Measurements from ENCODE around the gene PPP6R2. TPM values are rescaled to one million over a fixed set of nuclear protein-coding genes. Genes with fewer than 3 reads are reported as not detected.

PPP6R2 gene
- total RNA-seq, 6 experiments from 2014 or later, result 41.9 to 47.0 (median 43.6) TPM

DNA sequence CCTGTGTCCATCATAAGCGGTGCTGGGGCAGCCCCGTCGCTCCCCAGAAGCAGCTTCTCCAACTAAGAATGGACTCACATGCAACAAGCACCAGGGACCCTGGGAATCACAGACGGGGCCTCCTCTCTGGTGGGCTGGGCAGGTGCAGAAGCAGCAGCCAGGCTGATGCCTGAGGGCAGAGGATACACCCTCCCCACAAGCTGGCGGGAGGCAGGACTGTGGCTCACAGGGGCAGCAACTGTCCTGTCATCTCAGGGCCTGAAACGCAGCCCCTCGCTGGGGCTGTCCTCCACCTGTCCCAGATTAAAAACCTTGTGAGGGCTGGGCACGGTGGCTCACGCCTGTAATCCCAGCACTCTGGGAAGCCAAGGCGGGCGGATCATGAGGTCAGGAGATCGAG is 134.8 kb downstream of the PPP6R2 start:
- Mint-ChIP-seq H3K27me3 (ENCODE audit: insufficient read depth) (peaks cover 10% of the 10 kb centered on the region), H3K36me3 (ENCODE audit: low read depth) (no peaks in the 10 kb centered on the region), H3K4me3 (no peak overlapping the region), H3K4me1 (ENCODE audit: low read depth) (peaks cover 24% of the 10 kb centered on the region), H3K27ac (no peak overlapping the region), H3K9me3 (no peaks in the 10 kb centered on the region)
- no peak for DNase-seq
- TF ChIP-seq, protein P1, sequence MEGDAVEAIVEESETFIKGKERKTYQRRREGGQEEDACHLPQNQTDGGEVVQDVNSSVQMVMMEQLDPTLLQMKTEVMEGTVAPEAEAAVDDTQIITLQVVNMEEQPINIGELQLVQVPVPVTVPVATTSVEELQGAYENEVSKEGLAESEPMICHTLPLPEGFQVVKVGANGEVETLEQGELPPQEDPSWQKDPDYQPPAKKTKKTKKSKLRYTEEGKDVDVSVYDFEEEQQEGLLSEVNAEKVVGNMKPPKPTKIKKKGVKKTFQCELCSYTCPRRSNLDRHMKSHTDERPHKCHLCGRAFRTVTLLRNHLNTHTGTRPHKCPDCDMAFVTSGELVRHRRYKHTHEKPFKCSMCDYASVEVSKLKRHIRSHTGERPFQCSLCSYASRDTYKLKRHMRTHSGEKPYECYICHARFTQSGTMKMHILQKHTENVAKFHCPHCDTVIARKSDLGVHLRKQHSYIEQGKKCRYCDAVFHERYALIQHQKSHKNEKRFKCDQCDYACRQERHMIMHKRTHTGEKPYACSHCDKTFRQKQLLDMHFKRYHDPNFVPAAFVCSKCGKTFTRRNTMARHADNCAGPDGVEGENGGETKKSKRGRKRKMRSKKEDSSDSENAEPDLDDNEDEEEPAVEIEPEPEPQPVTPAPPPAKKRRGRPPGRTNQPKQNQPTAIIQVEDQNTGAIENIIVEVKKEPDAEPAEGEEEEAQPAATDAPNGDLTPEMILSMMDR (IDR thresholded peaks at IDR 0.05), result no peak

DNA sequence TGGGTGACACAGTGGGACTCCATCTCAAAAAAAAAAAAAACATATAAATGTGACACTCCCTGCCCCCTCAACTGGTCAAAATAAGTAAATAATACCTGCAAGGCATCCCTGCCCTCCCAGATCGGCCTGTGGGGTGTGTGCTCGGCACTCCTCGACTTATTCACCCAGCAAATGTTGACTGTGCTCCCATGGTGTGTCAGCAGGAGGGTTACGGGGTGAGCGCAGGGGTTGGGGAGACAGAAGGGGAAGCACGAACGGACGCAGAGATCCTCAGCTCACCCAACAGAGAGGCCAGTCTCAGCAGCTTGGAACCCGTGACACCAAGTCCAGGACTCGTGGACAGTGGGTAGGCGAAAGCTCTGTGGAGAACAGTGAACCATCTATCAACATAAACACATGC is 136.6 kb downstream of the PPP6R2 start:
- Mint-ChIP-seq H3K27me3 (ENCODE audit: insufficient read depth) (peaks cover 8% of the 10 kb centered on the region), H3K36me3 (ENCODE audit: low read depth) (no peaks in the 10 kb centered on the region)
- TF ChIP-seq, protein P1 (IDR thresholded peaks at IDR 0.05), result no peak

DNA sequence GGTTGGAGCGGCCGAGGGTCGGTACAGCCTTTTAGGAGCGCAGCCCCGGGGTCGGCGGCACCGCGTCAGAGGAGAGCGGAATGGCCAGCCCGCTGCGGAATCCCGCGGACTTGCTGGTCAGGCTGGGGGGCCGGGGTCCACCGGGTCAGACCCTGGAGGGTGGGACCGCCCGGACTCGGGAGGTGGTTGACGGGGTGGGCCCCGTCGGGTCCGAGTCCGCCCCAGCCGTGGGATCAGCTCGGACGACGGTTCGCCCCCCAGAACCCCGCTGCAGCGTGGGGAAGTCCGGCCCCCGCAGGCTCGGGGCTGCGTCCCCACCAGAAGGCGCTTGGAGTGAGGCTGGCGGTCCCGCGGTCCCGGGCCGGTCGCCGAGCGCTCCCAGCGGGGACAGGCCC is 137.9 kb downstream of the PPP6R2 start:
- no peak for DNase-seq
- no peaks in the 10 kb centered on the region for H3K36me3 Mint-ChIP-seq (ENCODE audit: low read depth)
- TF ChIP-seq, protein P1 (IDR thresholded peaks at IDR 0.05), result no peak
- H3K9me3 Mint-ChIP-seq, result no peaks in the 10 kb centered on the region
- H3K4me1 Mint-ChIP-seq (ENCODE audit: low read depth), result peaks cover 11% of the 10 kb centered on the region
- no peak overlapping the region for H3K27ac Mint-ChIP-seq
- H3K4me3 Mint-ChIP-seq, result no peak overlapping the region
- peaks cover 8% of the 10 kb centered on the region for H3K27me3 Mint-ChIP-seq (ENCODE audit: insufficient read depth)

More for the DNA sequence above, 136.6 kb downstream of the PPP6R2 start:
- no peak for DNase-seq
- H3K4me1 Mint-ChIP-seq (ENCODE audit: low read depth), result peaks cover 9% of the 10 kb centered on the region
- H3K27ac Mint-ChIP-seq, result no peak overlapping the region
- no peak overlapping the region for H3K4me3 Mint-ChIP-seq
- no peaks in the 10 kb centered on the region for H3K9me3 Mint-ChIP-seq

DNA sequence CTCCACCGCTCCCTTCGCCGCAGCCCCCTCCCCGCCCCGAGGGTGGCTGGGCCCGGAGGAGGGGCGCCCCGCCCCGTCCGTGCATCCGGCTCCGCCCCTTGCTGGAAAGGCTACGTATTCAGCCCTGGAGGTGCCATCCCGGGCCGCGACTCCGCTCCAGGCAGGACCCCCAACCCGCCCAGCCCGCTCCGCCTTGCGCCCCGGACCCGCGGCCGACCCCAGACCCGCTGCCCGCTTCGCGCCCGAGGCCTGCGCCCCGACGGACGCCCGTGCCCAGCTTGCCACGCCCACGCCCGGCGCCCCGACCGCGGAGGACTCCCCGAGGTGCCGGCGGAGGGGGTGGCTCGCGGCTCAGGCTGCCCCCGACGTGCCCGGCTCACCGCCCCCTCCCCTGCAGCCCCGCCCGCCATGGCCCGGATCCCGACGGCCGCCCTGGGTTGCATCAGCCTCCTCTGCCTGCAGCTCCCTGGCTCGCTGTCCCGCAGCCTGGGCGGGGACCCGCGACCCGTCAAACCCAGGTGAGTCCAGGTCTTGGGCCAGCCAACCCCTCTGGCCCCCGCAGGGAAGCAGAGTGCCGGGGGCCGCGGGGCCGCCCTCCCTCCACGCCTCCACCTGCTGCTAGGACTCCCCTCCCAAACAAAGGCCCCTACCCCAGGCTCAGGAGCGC is 138.4 kb downstream of the PPP6R2 start, which contains the start of gene ADM2:
ADM2 (plus strand) TSS at position 104 of the 667 bp plus-strand sequence; CDS start at position 409, 305 bp downstream.
- DNase-seq, result no peak
- peaks cover 8% of the 10 kb centered on the region for H3K27me3 Mint-ChIP-seq (ENCODE audit: insufficient read depth)
- no peak within 1 kb of the TSS for H3K27ac Mint-ChIP-seq

DNA sequence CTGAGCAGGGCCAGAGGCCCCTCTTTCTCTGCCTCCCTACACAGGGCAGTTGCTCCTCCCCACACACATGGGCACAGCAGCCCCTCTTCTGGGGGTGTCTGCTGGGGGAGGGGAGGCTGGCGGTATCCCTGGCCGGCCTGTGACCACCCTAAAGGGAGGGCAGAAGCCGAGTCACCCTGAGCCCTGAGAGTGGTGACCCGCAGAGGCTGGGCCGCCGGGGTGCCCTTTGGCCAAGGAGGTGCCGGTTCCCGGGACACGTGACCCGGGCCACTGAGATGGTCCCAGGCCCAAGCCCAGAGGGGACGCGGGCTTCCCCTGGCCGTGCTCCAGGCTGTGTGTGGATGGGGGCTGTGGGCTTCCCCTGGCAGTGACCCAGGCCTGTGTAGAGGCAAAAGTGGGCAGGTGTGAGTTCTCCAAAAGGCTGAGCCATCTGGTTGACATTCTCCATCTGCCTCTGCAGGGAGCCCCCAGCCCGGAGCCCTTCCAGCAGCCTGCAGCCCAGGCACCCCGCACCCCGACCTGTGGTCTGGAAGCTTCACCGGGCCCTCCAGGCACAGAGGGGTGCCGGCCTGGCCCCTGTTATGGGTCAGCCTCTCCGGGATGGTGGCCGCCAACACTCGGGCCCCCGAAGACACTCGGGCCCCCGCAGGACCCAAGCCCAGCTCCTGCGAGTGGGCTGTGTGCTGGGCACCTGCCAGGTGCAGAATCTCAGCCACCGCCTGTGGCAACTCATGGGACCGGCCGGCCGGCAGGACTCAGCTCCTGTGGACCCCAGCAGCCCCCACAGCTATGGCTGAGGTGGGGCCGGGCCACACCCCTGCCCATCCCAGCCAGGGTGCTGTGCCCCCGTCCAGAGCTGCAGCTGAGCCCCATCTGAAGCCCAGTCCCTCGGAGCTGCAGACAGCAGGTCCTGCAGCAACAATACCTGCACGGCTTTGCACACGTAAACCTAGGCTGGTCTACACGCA is 139.3 kb downstream of the PPP6R2 start:
- peaks cover 13% of the 10 kb centered on the region for H3K4me1 Mint-ChIP-seq (ENCODE audit: low read depth)
- DNase-seq, result no peak
- H3K27ac Mint-ChIP-seq, result no peak overlapping the region
- H3K36me3 Mint-ChIP-seq (ENCODE audit: low read depth), result no peaks in the 10 kb centered on the region
- H3K27me3 Mint-ChIP-seq (ENCODE audit: insufficient read depth), result peaks cover 7% of the 10 kb centered on the region
- no peaks in the 10 kb centered on the region for H3K9me3 Mint-ChIP-seq
- TF ChIP-seq, protein P1 (IDR thresholded peaks at IDR 0.05), result no peak
- H3K4me3 Mint-ChIP-seq, result no peak overlapping the region; the same call in 1 of the 2 replicates

More for the DNA sequence above, 138.4 kb downstream of the PPP6R2 start, which contains the start of gene ADM2:
- Mint-ChIP-seq H3K4me1 (ENCODE audit: low read depth) (peaks cover 15% of the 10 kb centered on the region), H3K9me3 (no peaks in the 10 kb centered on the region), H3K4me3 (no peak within 1 kb of the TSS; the same call in 1 of the 2 replicates), H3K36me3 (ENCODE audit: low read depth) (no peaks in the 10 kb centered on the region)
- TF ChIP-seq, protein P1 (IDR thresholded peaks at IDR 0.05), result no peak
